ENCODE measurements around the gene MID1. TPM values are rescaled to one million over a fixed set of nuclear protein-coding genes. Genes with fewer than 3 reads are reported as not detected.

The MID1 gene
- total RNA-seq, 8 experiments from 2014 or later, result 8.8 to 36.4 (median 19.3) TPM

DNA sequence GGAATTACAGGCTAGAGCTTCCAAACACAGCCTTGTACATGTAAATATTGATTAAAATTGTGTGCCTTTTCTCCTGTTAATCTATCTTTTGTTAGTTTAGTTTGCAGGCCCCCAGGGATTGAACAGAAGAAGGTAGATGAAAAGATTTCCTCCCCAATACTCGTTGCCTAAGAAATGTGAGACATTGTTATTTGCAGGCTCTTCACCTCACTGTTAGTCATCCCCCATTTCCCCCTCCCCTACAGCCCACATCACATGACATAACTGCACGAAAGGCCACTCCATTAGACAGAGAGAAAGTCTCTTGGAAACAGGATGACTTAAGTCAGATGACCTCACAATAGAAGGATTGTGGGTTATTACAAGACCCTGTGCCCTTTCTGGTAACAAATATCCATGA, 13.3 kb upstream of the MID1 start:
- 7% methylated on average over 2 of the region's 2 CpGs; no CpG with 5 or more reads in 9 of the 10 experiments for WGBS, 10 experiments
- Histone ChIP-seq H3K4me3 (no peak overlapping the region), H3K27ac (peak overlapping the region; percentile 69 to 72), H3K4me1 (replicated peaks in 1 of 2) (peaks cover 18 to 22% of the 10 kb centered on the region in 2 donors)
- ATAC-seq (replicated peaks in 6 of 8), result peak; percentile 9 to 82 (median 78)
- in situ Hi-C loops (cut with MboI; ENCODE audit: low pct_unique_long_range_greater_than_20kb in 2 of 9, low sequenced_read_pairs in 9 of 9, unreplicated experiment in 9 of 9), result no loop called here

DNA sequence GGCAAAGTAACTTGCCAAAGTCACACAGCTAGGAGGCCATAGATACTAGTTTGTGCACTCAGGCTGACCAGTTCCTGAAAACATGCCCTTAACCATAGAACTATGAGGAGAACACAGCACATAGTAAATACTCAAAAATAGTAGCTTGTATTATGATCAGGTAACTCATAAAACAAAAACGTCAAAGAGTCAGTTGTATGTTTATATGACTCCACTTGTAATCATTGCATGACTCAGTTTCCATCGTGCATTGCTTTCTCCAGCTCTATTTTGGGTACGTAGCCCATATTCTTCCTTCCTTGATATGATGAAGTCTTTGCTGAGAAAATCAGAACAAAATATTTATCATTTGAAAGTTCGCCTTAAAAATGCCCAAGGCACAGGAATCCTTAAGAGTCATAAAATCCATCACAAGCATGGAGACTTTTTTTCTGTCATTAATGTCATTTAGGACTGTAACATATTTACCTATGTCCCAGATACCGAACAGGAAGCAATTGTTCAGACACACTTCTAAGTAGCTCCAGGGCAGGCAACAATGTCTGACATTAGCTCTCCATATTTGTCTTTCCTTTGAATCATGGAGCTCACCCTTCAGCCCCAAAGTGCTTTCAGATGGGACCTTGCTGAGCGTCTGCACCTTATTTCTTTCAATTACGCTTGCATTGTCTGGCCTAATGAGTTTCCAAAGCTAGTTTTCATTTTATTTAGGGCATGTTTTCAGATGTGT, 11.2 kb upstream of the MID1 start:
- 20 to 97% (median 71%) methylated on average over 1 to 6 of the region's 7 CpGs; no CpG with 5 or more reads in 3 of the 10 experiments for WGBS, 10 experiments
- Histone ChIP-seq H3K4me3 (no peak overlapping the region), H3K27ac (no peak overlapping the region), H3K4me1 (replicated peaks in 1 of 2) (peaks cover 18 to 22% of the 10 kb centered on the region in 2 donors)
- in situ Hi-C loops (cut with MboI; ENCODE audit: low pct_unique_long_range_greater_than_20kb in 2 of 9, low sequenced_read_pairs in 9 of 9, unreplicated experiment in 9 of 9), result no loop called here
- no peak for ATAC-seq (replicated peaks in 6 of 8)

DNA sequence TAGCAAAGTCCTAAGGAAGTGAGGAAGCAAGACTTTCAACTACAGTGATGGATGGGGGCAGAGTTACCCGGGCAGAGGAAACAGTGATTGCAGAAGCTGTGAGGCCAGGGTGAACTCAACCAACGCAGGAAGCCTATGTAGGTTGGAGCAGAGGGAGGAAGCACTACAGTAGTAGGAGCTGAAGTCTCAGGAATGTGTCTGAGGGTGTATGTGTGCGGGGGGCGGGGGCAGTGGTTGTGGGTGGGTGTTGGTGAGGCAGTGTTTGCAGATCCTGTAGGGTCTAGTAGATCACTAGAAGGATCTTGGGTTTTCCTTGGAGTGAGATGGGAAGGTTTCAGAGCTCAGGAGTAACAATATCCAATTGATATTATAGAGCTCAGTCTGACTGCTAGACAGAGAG, 9.9 kb upstream of the MID1 start:
- H3K4me3 ChIP-seq, result no peak overlapping the region
- in situ Hi-C loops (cut with MboI; ENCODE audit: low pct_unique_long_range_greater_than_20kb in 2 of 9, low sequenced_read_pairs in 9 of 9, unreplicated experiment in 9 of 9), result no loop called here
- 0 to 71% (median 30%) methylated on average over 1 to 2 of the region's 4 CpGs; no CpG with 5 or more reads in 6 of the 10 experiments for WGBS, 10 experiments
- no peak overlapping the region for H3K27ac ChIP-seq
- H3K4me1 ChIP-seq (replicated peaks in 1 of 2), result peaks cover 10 to 16% of the 10 kb centered on the region in 2 donors
- no peak for ATAC-seq (replicated peaks in 6 of 8)

DNA sequence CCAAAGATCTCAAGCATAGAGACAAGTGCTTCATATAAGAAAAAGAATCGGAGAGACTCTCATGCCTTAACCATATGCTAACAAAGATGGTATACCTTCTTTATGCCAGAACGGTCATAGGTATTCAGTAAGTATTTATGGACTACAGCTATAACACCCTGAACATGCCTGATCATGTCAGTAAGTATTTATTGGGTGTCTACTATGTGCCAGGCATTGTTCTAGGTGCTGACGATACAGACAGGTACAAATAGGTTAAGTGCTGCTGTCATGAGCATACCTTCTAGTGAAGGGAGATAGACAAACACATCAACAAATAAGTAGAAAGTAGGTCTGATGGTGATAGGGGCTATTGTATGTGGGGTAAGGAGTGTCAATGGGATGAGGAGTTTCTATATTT, 9.5 kb upstream of the MID1 start:
- Histone ChIP-seq H3K27ac (no peak overlapping the region), H3K4me1 (replicated peaks in 1 of 2) (peaks cover 6 to 13% of the 10 kb centered on the region in 2 donors), H3K4me3 (no peak overlapping the region)
- no peak for ATAC-seq (replicated peaks in 6 of 8)
- in situ Hi-C loops (cut with MboI; ENCODE audit: low pct_unique_long_range_greater_than_20kb in 2 of 9, low sequenced_read_pairs in 9 of 9, unreplicated experiment in 9 of 9), result no loop called here
- 62 to 100% methylated on average over 2 to 3 of the region's 3 CpGs; no CpG with 5 or more reads in 8 of the 10 experiments for WGBS, 10 experiments

DNA sequence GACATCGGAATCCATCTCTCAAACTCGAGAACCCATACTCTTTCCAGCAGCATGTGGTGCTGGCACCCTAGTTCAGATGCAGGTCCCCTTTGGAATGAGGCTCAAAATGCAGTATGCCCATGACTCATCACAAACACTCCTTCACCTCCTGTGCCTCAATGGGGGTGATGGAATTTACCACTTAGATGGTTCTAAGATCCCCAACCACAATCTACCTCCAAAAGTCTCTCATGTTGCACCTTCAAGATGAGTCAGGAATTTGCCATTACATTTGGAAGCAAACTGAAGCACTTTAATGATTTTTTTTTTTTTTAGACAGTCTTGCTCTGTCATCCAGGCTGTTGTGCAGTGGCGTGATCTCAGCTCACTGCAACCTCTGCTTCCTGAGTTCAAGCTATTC, 8.5 kb upstream of the MID1 start:
- WGBS, 10 experiments, result 60 to 100% methylated on average over 1 of the region's 3 CpGs; no CpG with 5 or more reads in 8 of the 10 experiments
- H3K27ac ChIP-seq, result no peak overlapping the region
- in situ Hi-C loops (cut with MboI; ENCODE audit: low pct_unique_long_range_greater_than_20kb in 2 of 9, low sequenced_read_pairs in 9 of 9, unreplicated experiment in 9 of 9), result no loop called here
- no peak for ATAC-seq (replicated peaks in 6 of 8)
- no peak overlapping the region for H3K4me3 ChIP-seq
- H3K4me1 ChIP-seq (replicated peaks in 1 of 2), result peaks cover under 1 to 5% of the 10 kb centered on the region in 2 donors

DNA sequence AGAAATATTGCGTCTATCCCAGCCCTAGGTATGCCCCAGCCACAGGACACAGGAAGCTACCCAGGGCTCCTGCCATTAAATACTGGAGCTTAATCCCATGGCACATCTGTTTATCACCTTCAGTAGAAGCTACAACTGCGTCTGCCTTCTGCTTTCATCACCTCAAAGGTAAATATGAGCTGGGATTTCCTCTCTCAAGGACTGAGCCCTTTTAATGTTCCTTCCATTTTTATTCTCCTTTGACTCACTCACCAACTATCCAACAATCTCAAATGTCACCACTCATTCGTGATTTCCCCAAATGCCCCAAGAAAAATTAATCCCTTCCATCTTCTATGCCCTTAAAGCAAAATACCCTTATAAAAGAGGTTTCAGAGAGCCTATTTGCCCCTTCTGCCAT, 1.8 kb upstream of the MID1 start:
- in situ Hi-C loops (cut with MboI; ENCODE audit: low pct_unique_long_range_greater_than_20kb in 2 of 9, low sequenced_read_pairs in 9 of 9, unreplicated experiment in 9 of 9), result loop anchor here in 3 of 9 experiments (25.0 kb wide), 2 partner anchors 285 to 435 kb away; no protein-coding TSS in a partner anchor
- 40 to 100% (median 100%) methylated on average over 1 to 2 of the region's 3 CpGs; no CpG with 5 or more reads in 5 of the 10 experiments for WGBS, 10 experiments
- H3K4me3 ChIP-seq, result no peak overlapping the region
- peaks cover 5 to 16% of the 10 kb centered on the region in 2 donors for H3K4me1 ChIP-seq (replicated peaks in 1 of 2)
- H3K27ac ChIP-seq, result no peak overlapping the region
- no peak for ATAC-seq (replicated peaks in 6 of 8)

DNA sequence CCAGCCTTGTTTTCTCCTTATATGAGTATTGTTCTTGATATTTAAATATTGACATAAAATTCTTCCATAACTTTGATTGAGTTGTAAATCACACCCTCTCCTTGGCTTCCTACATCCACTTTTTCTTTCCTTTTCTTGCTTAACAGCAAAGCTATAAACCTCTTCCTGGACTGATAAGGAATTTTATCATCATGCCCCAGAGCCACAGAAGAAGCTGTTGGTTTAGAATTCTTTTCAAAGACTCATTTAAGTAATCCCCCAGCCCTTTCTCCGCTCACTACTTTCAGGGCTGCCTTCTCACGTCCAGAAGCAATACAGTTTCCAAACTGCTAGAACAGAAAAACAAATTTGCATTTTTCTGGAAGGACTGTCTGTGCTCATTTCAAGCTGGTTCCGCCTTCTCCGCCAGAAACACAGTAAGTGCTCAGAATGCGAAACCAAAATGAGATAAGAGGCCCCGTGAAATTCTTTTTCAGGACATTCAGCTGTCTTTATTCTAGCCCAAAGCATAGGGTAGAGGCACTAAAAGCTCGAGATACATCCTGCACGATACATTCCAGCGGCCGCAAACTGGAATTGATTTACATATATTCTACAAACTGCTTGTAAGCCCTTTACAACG, 849 bp downstream of the MID1 start:
- Histone ChIP-seq H3K4me1 (replicated peaks in 1 of 2) (peaks cover 19 to 36% of the 10 kb centered on the region in 2 donors), H3K27ac (peak overlapping the region; percentile 3 to 55), H3K4me3 (peak overlapping the region; percentile 38 to 52 (median 44))
- WGBS, 10 experiments, result 0 to 29% (median 0%) methylated on average over 1 to 11 of the region's 11 CpGs; no CpG with 5 or more reads in 3 of the 10 experiments
- ATAC-seq (replicated peaks in 6 of 8), result peak in 5 of 8 experiments; percentile 2 to 36 (median 24)
- in situ Hi-C loops (cut with MboI; ENCODE audit: low pct_unique_long_range_greater_than_20kb in 2 of 9, low sequenced_read_pairs in 9 of 9, unreplicated experiment in 9 of 9), result loop anchor here in 3 of 9 experiments (25.0 kb wide), 2 partner anchors 282 to 432 kb away; no protein-coding TSS in a partner anchor

DNA sequence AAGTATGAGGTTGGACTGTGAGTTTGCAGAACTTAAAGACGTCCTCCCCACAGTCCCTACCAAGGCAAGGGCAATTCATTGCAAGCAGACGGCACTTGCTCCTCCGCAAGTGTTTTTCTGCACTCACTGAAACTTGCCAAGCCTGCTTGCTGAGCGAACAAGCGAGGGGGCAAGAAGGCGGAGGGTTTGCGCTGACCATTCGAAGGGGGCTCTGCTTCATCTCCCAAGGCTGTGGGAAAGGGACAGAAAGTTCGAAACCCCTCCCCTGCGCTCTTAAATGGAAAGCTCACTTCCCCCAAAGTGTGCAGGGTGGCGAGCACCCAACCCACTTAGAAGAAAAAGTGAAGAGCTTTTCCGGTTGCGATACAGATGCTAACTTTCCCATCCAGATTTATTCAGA, 1.4 kb downstream of the MID1 start:
- in situ Hi-C loops (cut with MboI; ENCODE audit: low pct_unique_long_range_greater_than_20kb in 2 of 9, low sequenced_read_pairs in 9 of 9, unreplicated experiment in 9 of 9), result loop anchor here in 3 of 9 experiments (25.0 kb wide), 2 partner anchors 282 to 432 kb away; no protein-coding TSS in a partner anchor
- ATAC-seq (replicated peaks in 6 of 8), result no peak
- no peak overlapping the region for H3K27ac ChIP-seq

DNA sequence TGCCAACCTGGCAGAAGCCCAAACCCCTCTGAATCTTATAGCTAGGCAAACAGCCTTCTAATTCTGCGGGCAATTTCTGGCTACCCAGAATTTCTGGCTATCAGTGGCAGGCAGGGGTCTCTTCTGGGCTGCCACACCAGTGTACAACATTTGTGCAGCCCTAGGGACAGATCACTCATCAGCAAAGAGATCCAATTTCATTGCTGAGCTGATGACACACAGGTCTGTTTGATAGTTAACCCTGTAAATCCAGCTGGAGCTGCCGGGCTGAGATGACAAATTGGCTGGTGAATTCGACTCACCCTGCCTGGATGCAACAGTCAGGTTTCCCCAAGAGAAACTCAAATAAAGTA, 2.4 kb downstream of the MID1 start:
- Histone ChIP-seq H3K4me1 (replicated peaks in 1 of 2) (peaks cover 23 to 39% of the 10 kb centered on the region in 2 donors), H3K27ac (no peak overlapping the region), H3K4me3 (peak overlapping the region; percentile 38 to 52 (median 44))
- in situ Hi-C loops (cut with MboI; ENCODE audit: low pct_unique_long_range_greater_than_20kb in 2 of 9, low sequenced_read_pairs in 9 of 9, unreplicated experiment in 9 of 9), result loop anchor here in 3 of 9 experiments (25.0 kb wide), 2 partner anchors 281 to 431 kb away; no protein-coding TSS in a partner anchor
- peak in 6 of 8 experiments; percentile 21 to 52 (median 40) for ATAC-seq (replicated peaks in 6 of 8)
- 17 to 20% methylated on average over 1 to 3 of the region's 3 CpGs; no CpG with 5 or more reads in 8 of the 10 experiments for WGBS, 10 experiments

More for the DNA sequence above, 1.4 kb downstream of the MID1 start:
- H3K4me3 ChIP-seq, result peak overlapping the region; percentile 38 to 52 (median 44)
- 0 to 38% (median 2%) methylated on average over 1 to 11 of the region's 13 CpGs; no CpG with 5 or more reads in 6 of the 10 experiments for WGBS, 10 experiments
- peaks cover 23 to 39% of the 10 kb centered on the region in 2 donors for H3K4me1 ChIP-seq (replicated peaks in 1 of 2)

DNA sequence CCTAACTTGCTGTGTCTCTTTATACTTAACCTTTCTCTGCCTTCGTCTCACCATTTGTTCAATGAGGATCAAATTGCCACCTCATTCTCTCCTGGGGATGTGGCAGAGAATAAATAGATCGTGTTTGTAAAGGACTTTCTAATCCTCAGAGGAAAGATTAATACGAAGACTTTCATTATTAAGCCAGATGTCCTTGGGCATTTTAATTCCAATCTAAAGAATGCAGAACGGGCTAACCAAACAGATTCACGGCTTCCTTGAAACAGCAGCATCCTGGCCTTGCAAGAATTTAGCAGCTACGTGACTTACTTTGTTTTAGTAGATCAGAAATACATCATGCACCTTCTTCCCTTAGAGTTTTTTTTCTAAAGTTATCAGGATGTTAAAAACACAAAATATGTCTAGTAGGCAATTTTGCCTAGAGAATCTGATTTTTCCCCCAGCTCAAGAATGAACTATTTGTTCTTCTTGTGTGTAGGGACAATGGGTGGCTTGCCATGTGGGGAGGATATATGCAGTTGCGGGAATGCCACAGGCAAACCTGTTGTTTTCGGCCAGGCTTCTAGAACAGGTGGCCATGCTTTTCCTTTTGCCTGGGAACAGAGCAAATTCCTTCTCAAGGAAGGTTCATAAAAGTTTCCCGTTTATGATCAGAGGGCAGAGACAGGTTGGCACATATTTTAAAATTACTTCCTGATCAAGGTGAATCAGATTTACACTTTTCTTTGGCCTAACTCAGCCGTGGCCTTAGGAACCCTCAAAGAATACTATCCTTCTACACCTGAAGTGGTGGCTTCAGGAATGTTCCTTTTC, 3.0 kb downstream of the MID1 start:
- in situ Hi-C loops (cut with MboI; ENCODE audit: low pct_unique_long_range_greater_than_20kb in 2 of 9, low sequenced_read_pairs in 9 of 9, unreplicated experiment in 9 of 9), result loop anchor here in 3 of 9 experiments (25.0 kb wide), 2 partner anchors 280 to 430 kb away; no protein-coding TSS in a partner anchor

DNA sequence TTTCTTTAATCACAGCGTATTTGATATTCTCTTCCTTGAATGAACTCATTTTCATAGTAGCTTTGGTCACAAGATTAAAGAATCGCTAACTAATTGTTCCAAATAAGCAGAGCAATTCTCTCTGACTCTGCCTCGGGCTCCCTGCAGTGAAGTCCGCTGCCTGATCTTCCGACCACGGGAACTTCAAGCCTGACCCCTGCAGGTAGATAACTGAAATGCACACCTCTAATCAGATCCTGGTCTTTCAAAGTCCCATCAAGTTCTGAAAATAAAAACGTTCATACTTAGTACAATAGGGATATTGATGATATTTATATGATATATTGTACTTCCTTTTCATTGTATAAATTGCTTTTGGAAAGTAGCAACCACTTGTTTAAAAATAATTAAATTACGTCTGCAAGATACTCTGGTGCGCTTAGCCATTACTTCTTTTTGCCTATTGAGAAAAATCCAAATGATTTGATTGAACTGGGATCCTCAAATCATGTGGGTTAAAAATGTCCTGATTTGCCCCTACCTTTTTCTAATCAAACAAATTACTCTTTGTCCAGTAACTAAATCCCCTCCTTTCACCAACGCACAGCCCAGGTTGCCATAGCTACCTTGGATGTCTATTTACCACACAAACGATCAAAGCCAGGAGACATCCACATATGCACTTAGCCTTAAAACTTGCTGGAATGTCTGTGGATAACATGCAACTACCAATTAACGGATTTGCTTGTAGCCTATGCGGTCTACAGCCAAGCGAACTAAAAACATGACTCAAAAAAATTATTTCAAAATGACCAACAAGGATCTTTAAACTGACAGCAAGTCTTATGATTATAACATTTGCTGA, 4.2 kb downstream of the MID1 start:
- in situ Hi-C loops (cut with MboI; ENCODE audit: low pct_unique_long_range_greater_than_20kb in 2 of 9, low sequenced_read_pairs in 9 of 9, unreplicated experiment in 9 of 9), result loop anchor here in 3 of 9 experiments (25.0 kb wide), 2 partner anchors 279 to 429 kb away; no protein-coding TSS in a partner anchor
- H3K4me1 ChIP-seq (replicated peaks in 1 of 2), result peaks cover 26 to 53% of the 10 kb centered on the region in 2 donors
- H3K27ac ChIP-seq, result no peak overlapping the region
- ATAC-seq (replicated peaks in 6 of 8), result peak in 5 of 8 experiments; percentile 7 to 34 (median 31)
- H3K4me3 ChIP-seq, result peak overlapping the region; percentile 8 to 22 (median 19)
- 0 to 67% (median 33%) methylated on average over 1 to 10 of the region's 14 CpGs; no CpG with 5 or more reads in 3 of the 10 experiments for WGBS, 10 experiments

More for the DNA sequence above, 3.0 kb downstream of the MID1 start:
- H3K4me3 ChIP-seq, result peak overlapping the region in 3 of 5 donors; percentile 43 to 52 (median 44)
- no peak for ATAC-seq (replicated peaks in 6 of 8)
- 8 to 60% (median 16%) methylated on average over 2 to 9 of the region's 10 CpGs; no CpG with 5 or more reads in 4 of the 10 experiments for WGBS, 10 experiments
- H3K4me1 ChIP-seq (replicated peaks in 1 of 2), result peaks cover 23 to 41% of the 10 kb centered on the region in 2 donors
- H3K27ac ChIP-seq, result no peak overlapping the region
